Activated CD8-positive, alpha-beta T cell treated with anti-CD3 and anti-CD28 coated beads for 36 hours (primary cell): ENCODE results near the gene BPIFB4. TPM values are rescaled to one million over a fixed set of nuclear protein-coding genes. Genes with fewer than 3 reads are reported as not detected.

ENCODE experiments used
- ATAC-seq: fragments of 200-7000 bp; cut with Tn5 transposase; one replicate; pipeline ENCODE4 v1.10.0; 2021; ENCODE audit warnings: mild to moderate bottlenecking, moderate library complexity
- CTCF ChIA-PET: fragments of 350-600 bp; sonication (Branson Sonifier 250); formaldehyde crosslinking; loops from one replicate; lab custom pipeline; 2021; ENCODE audit warnings: antibody characterized with exemption; lab: Charles Lee
- POLR2A ChIA-PET: fragments of 350-600 bp; sonication (Branson Sonifier 250); formaldehyde crosslinking; loops from one replicate; lab custom pipeline; 2021; ENCODE audit warnings: antibody characterized with exemption; lab: Charles Lee
- DNase-seq: peaks from one replicate; pipeline ENCODE4 v3.0.0-alpha.2; 2020
- H3K27ac Mint-ChIP-seq: one replicate; pipeline ENCODE4 v1.8.0; 2021; ENCODE audit warnings: mild to moderate bottlenecking, mixed read lengths
- H3K27me3 Mint-ChIP-seq: one replicate; pipeline ENCODE4 v1.8.0; 2021; ENCODE audit warnings: mixed read lengths
- H3K36me3 Mint-ChIP-seq: one replicate; pipeline ENCODE4 v1.8.0; 2021; ENCODE audit warnings: low read depth, mixed read lengths
- H3K4me1 Mint-ChIP-seq: one replicate; pipeline ENCODE4 v1.8.0; 2021; ENCODE audit warnings: low read depth, mixed read lengths
- H3K4me3 Mint-ChIP-seq: one replicate; pipeline ENCODE4 v1.8.0; 2021; ENCODE audit warnings: mild to moderate bottlenecking, moderate library complexity, mixed read lengths
- H3K9me3 Mint-ChIP-seq: one replicate; pipeline ENCODE4 v1.8.0; 2021; ENCODE audit warnings: mixed read lengths
- CTCF ChIP-seq: fragments of 200-600 bp; IDR thresholded peaks from one replicate; pipeline ENCODE4 v1.8.0; 2022; ENCODE audit warnings: antibody characterized with exemption, mild to moderate bottlenecking
- intact Hi-C: fragments of 100-400 bp; cut with micrococcal nuclease; formaldehyde crosslinking; loops from one replicate; pipeline ENCODE4 v1.10.0; 2022
- total RNA-seq, 2 experiments: library from RNA; stranded (reverse); gene quantifications; one replicate each; pipeline ENCODE4 v1.2.3, GENCODE V29; 2021

BPIFB4 gene
- total RNA-seq, 2 experiments from 2014 or later, result not detected

- no peak overlapping the region for H3K4me3 Mint-ChIP-seq
- intact Hi-C loops, result no loop called here
- no peaks in the 10 kb centered on the region for H3K9me3 Mint-ChIP-seq
- POLR2A ChIA-PET, result no interaction called here
- no peaks in the 10 kb centered on the region for H3K4me1 Mint-ChIP-seq
- ATAC-seq, result no peak
- no peak for DNase-seq
- H3K27ac Mint-ChIP-seq, result no peak overlapping the region
- H3K27me3 Mint-ChIP-seq, result peaks cover 11% of the 10 kb centered on the region
- CTCF ChIA-PET, result no interaction called here
- TF ChIP-seq CTCF, result no peak
- no peaks in the 10 kb centered on the region for H3K36me3 Mint-ChIP-seq
Observed at GRCh38 chr20:33148040-33148439, 68.6 kb downstream of the BPIFB4 start.

GRCh38 chr20:33154252-33154651, 74.8 kb downstream of the BPIFB4 start:
- TF ChIP-seq CTCF, result no peak
- H3K4me1 Mint-ChIP-seq, result no peaks in the 10 kb centered on the region
- ChIA-PET POLR2A (no interaction called here), CTCF (interaction anchor here (1.7 kb wide), 1 partner anchor 15 kb away, joined by 5 read pairs; no protein-coding TSS in a partner anchor)
- H3K27ac Mint-ChIP-seq, result no peak overlapping the region
- DNase-seq (no peak), ATAC-seq (no peak)
- H3K27me3 Mint-ChIP-seq, result peaks cover 14% of the 10 kb centered on the region
- H3K9me3 Mint-ChIP-seq, result no peaks in the 10 kb centered on the region
- no peak overlapping the region for H3K4me3 Mint-ChIP-seq
- no peaks in the 10 kb centered on the region for H3K36me3 Mint-ChIP-seq
- intact Hi-C loops, result no loop called here

GRCh38 chr20:33158637-33159385, 79.4 kb downstream of the BPIFB4 start:
- no peaks in the 10 kb centered on the region for H3K4me1 Mint-ChIP-seq
- ATAC-seq (no peak), DNase-seq (no peak)
- no peaks in the 10 kb centered on the region for H3K9me3 Mint-ChIP-seq
- H3K27ac Mint-ChIP-seq, result no peak overlapping the region
- CTCF ChIA-PET, result interaction anchor here (1.2 kb wide), 1 partner anchor 63 kb away, joined by 4 read pairs; no protein-coding TSS in a partner anchor
- TF ChIP-seq CTCF, result no peak
- H3K4me3 Mint-ChIP-seq, result no peak overlapping the region
- peaks cover 6% of the 10 kb centered on the region for H3K27me3 Mint-ChIP-seq
- intact Hi-C loops, result no loop called here
- no peaks in the 10 kb centered on the region for H3K36me3 Mint-ChIP-seq
- POLR2A ChIA-PET, result no interaction called here

- intact Hi-C loops, result no loop called here
- no peaks in the 10 kb centered on the region for H3K27me3 Mint-ChIP-seq
- ATAC-seq (no peak), DNase-seq (no peak)
- ChIA-PET POLR2A (interaction anchor here (0.6 kb wide), 1 partner anchor 382 kb away, joined by 3 read pairs; no protein-coding TSS in a partner anchor), CTCF (interaction anchor here (1.2 kb wide), 1 partner anchor 64 kb away, joined by 4 read pairs; no protein-coding TSS in a partner anchor)
- no peaks in the 10 kb centered on the region for H3K36me3 Mint-ChIP-seq
- H3K27ac Mint-ChIP-seq, result no peak overlapping the region
- TF ChIP-seq CTCF, result no peak
- no peaks in the 10 kb centered on the region for H3K9me3 Mint-ChIP-seq
- no peaks in the 10 kb centered on the region for H3K4me1 Mint-ChIP-seq
- no peak overlapping the region for H3K4me3 Mint-ChIP-seq
Observed at GRCh38 chr20:33159713-33160112, 80.3 kb downstream of the BPIFB4 start.

GRCh38 chr20:33160681-33161080, 81.2 kb downstream of the BPIFB4 start:
- POLR2A ChIA-PET, result no interaction called here
- no peak for TF ChIP-seq CTCF
- no peaks in the 10 kb centered on the region for H3K27me3 Mint-ChIP-seq
- DNase-seq, result no peak
- H3K4me3 Mint-ChIP-seq, result no peak overlapping the region
- H3K4me1 Mint-ChIP-seq, result no peaks in the 10 kb centered on the region
- H3K27ac Mint-ChIP-seq, result no peak overlapping the region
- no peak for ATAC-seq
- H3K9me3 Mint-ChIP-seq, result no peaks in the 10 kb centered on the region
- intact Hi-C loops, result no loop called here
- CTCF ChIA-PET, result no interaction called here
- H3K36me3 Mint-ChIP-seq, result no peaks in the 10 kb centered on the region
